ENCODE measurements around the gene SLC30A7. TPM values are rescaled to one million over a fixed set of nuclear protein-coding genes. Genes with fewer than 3 reads are reported as not detected.
"Not testable (repeated sequence)": the region's sequence is repeated elsewhere in the genome, so short reads cannot be mapped to it uniquely, and the experiment has no call there.

The SLC30A7 gene
- total RNA-seq (10 to 100 TPM in 1 of 4 donors, 1 to 10 TPM in 3; 7.2 to 12.3 (median 9.2) TPM), polyA plus RNA-seq (2.1 TPM)
- long read RNA-seq, donor 1, full-length matches to known transcripts = 5 of 10 reads
- long read RNA-seq, donor 1, partial matches to known transcripts = 0 of 10 reads
- long read RNA-seq, donor 1, other reads (novel, unspliced or antisense) = 5 of 10 reads
- long read RNA-seq, donor 2 = 0 reads
- long read RNA-seq, donor 3, full-length matches to known transcripts = 18 of 38 reads
- long read RNA-seq, donor 3, partial matches to known transcripts = 4 of 38 reads
- long read RNA-seq, donor 3, other reads (novel, unspliced or antisense) = 16 of 38 reads
- long read RNA-seq, donor 4, partial matches to known transcripts = 0 of 1 reads
- long read RNA-seq, donor 4, other reads (novel, unspliced or antisense) = 0 of 1 reads

GRCh38 chr1:100895540-100896480 is at the start of gene SLC30A7:
Gene SLC30A7, plus strand, starts transcription at chr1:100896090. Its CDS starts 173 bp downstream, at chr1:100896263.
- intact Hi-C loops (cut with DNase I) = no loop called here
- Histone ChIP-seq H3K9me3 (ENCODE audit: control insufficient read depth, low read length) (no peaks in the 10 kb centered on the region), H3K4me3 (ENCODE audit: low read length) (peak within 1 kb of the TSS; percentile 91), H3K27ac (ENCODE audit: low read length) (peak within 1 kb of the TSS; percentile 99), H3K27me3 (ENCODE audit: control insufficient read depth, insufficient read depth) (no peaks in the 10 kb centered on the region), H3K4me1 (ENCODE audit: control insufficient read depth, insufficient read depth, low read length) (no peaks in the 10 kb centered on the region)
- under 1% methylated on average over 62 of the region's 62 CpGs for WGBS
- DNase-seq (peak; percentile 95 to 99 (median 99)), ATAC-seq (peak; percentile 97 to 98)

- intact Hi-C loops (cut with DNase I) = no loop called here
- H3K27ac ChIP-seq (ENCODE audit: low read length) = no peak overlapping the region
- H3K4me3 ChIP-seq (ENCODE audit: low read length) = peak overlapping the region; percentile 50
- H3K9me3 ChIP-seq (ENCODE audit: control insufficient read depth, low read length) = no peaks in the 10 kb centered on the region
- H3K27me3 ChIP-seq (ENCODE audit: control insufficient read depth, insufficient read depth) = no peaks in the 10 kb centered on the region
- peaks cover 2% of the 10 kb centered on the region for H3K4me1 ChIP-seq (ENCODE audit: control insufficient read depth, insufficient read depth, low read length)
- DNase-seq (no peak), ATAC-seq (no peak)
- WGBS = 19% methylated on average over 2 of the region's 2 CpGs
Observed at GRCh38 chr1:100847361-100848082, 48.4 kb upstream of the SLC30A7 start.

- no peak overlapping the region for H3K4me3 ChIP-seq (ENCODE audit: low read length)
- intact Hi-C loops (cut with DNase I) = no loop called here
- no peaks in the 10 kb centered on the region for H3K27me3 ChIP-seq (ENCODE audit: control insufficient read depth, insufficient read depth)
- H3K27ac ChIP-seq (ENCODE audit: low read length) = no peak overlapping the region
- no peak for ATAC-seq
- H3K9me3 ChIP-seq (ENCODE audit: control insufficient read depth, low read length) = no peaks in the 10 kb centered on the region
- WGBS = 92% methylated on average over 5 of the region's 5 CpGs
- no peak for DNase-seq
- H3K4me1 ChIP-seq (ENCODE audit: control insufficient read depth, insufficient read depth, low read length) = peaks cover 2% of the 10 kb centered on the region
Observed at GRCh38 chr1:100851726-100852125, 44.2 kb upstream of the SLC30A7 start.

GRCh38 chr1:100852976-100853375 is 42.9 kb upstream of the SLC30A7 start:
- ATAC-seq (no peak), DNase-seq (no peak)
- H3K27me3 ChIP-seq (ENCODE audit: control insufficient read depth, insufficient read depth) = no peaks in the 10 kb centered on the region
- H3K27ac ChIP-seq (ENCODE audit: low read length) = no peak overlapping the region
- H3K4me1 ChIP-seq (ENCODE audit: control insufficient read depth, insufficient read depth, low read length) = peaks cover 2% of the 10 kb centered on the region
- WGBS = 93% methylated on average over 3 of the region's 3 CpGs
- intact Hi-C loops (cut with DNase I) = no loop called here
- no peaks in the 10 kb centered on the region for H3K9me3 ChIP-seq (ENCODE audit: control insufficient read depth, low read length)
- H3K4me3 ChIP-seq (ENCODE audit: low read length) = no peak overlapping the region

GRCh38 chr1:100855116-100855515 is 40.8 kb upstream of the SLC30A7 start:
- ATAC-seq; H3K27me3 ChIP-seq (ENCODE audit: control insufficient read depth, insufficient read depth); H3K9me3 ChIP-seq (ENCODE audit: control insufficient read depth, low read length); H3K27ac ChIP-seq (ENCODE audit: low read length); H3K4me3 ChIP-seq (ENCODE audit: low read length); H3K4me1 ChIP-seq (ENCODE audit: control insufficient read depth, insufficient read depth, low read length); DNase-seq; intact Hi-C loops (cut with DNase I): not testable (repeated sequence)

- WGBS = 38% methylated on average over 3 of the region's 3 CpGs
- Histone ChIP-seq H3K4me1 (ENCODE audit: control insufficient read depth, insufficient read depth, low read length) (no peaks in the 10 kb centered on the region), H3K27me3 (ENCODE audit: control insufficient read depth, insufficient read depth) (no peaks in the 10 kb centered on the region), H3K27ac (ENCODE audit: low read length) (no peak overlapping the region), H3K4me3 (ENCODE audit: low read length) (no peak overlapping the region), H3K9me3 (ENCODE audit: control insufficient read depth, low read length) (no peaks in the 10 kb centered on the region)
- DNase-seq (peak in 2 of 3 donors; percentile 12 to 55), ATAC-seq (peak; percentile 66 to 74)
- intact Hi-C loops (cut with DNase I) = loop anchor here in 2 of 4 donors (5.0 to 10.0 kb wide), 2 partner anchors 253 to 326 kb away; partner anchors contain the start of gene GPR88 (in 1 of the 2)
Observed at GRCh38 chr1:100860397-100860991, 35.4 kb upstream of the SLC30A7 start.

- no peaks in the 10 kb centered on the region for H3K27me3 ChIP-seq (ENCODE audit: control insufficient read depth, insufficient read depth)
- no peaks in the 10 kb centered on the region for H3K9me3 ChIP-seq (ENCODE audit: control insufficient read depth, low read length)
- intact Hi-C loops (cut with DNase I) = loop anchor here in 2 of 4 donors (5.0 to 10.0 kb wide), 2 partner anchors 254 to 327 kb away; partner anchors contain the start of gene GPR88 (in 1 of the 2)
- DNase-seq = no peak
- no peak overlapping the region for H3K4me3 ChIP-seq (ENCODE audit: low read length)
- 66% methylated on average over 1 of the region's 1 CpG for WGBS
- no peaks in the 10 kb centered on the region for H3K4me1 ChIP-seq (ENCODE audit: control insufficient read depth, insufficient read depth, low read length)
- peak; percentile 66 to 73 for ATAC-seq
- H3K27ac ChIP-seq (ENCODE audit: low read length) = no peak overlapping the region
Observed at GRCh38 chr1:100861379-100861778, 34.5 kb upstream of the SLC30A7 start.

GRCh38 chr1:100862591-100862990 is 33.3 kb upstream of the SLC30A7 start:
- no peaks in the 10 kb centered on the region for H3K27me3 ChIP-seq (ENCODE audit: control insufficient read depth, insufficient read depth)
- WGBS = 63% methylated on average over 2 of the region's 2 CpGs
- no peaks in the 10 kb centered on the region for H3K4me1 ChIP-seq (ENCODE audit: control insufficient read depth, insufficient read depth, low read length)
- no peak overlapping the region for H3K27ac ChIP-seq (ENCODE audit: low read length)
- intact Hi-C loops (cut with DNase I) = loop anchor here in 2 of 4 donors (5.0 to 10.0 kb wide), 2 partner anchors 255 to 328 kb away; partner anchors contain the start of gene GPR88 (in 1 of the 2)
- no peaks in the 10 kb centered on the region for H3K9me3 ChIP-seq (ENCODE audit: control insufficient read depth, low read length)
- DNase-seq (no peak), ATAC-seq (no peak)
- H3K4me3 ChIP-seq (ENCODE audit: low read length) = no peak overlapping the region

GRCh38 chr1:100866041-100866900 is 29.6 kb upstream of the SLC30A7 start:
- peak; percentile 72 to 76 for ATAC-seq
- intact Hi-C loops (cut with DNase I) = loop anchor here (2.0 to 10.0 kb wide), 4 partner anchors 259 to 404 kb away; partner anchors contain the start of gene GPR88 (in 1 of the 4)
- H3K4me3 ChIP-seq (ENCODE audit: low read length) = no peak overlapping the region
- WGBS = 13% methylated on average over 5 of the region's 5 CpGs
- H3K27me3 ChIP-seq (ENCODE audit: control insufficient read depth, insufficient read depth) = no peaks in the 10 kb centered on the region
- no peak overlapping the region for H3K27ac ChIP-seq (ENCODE audit: low read length)
- no peaks in the 10 kb centered on the region for H3K4me1 ChIP-seq (ENCODE audit: control insufficient read depth, insufficient read depth, low read length)
- no peak for DNase-seq
- H3K9me3 ChIP-seq (ENCODE audit: control insufficient read depth, low read length) = no peaks in the 10 kb centered on the region
